Adrenal gland (tissue), 12 donors: ENCODE results near the gene RPTOR. TPM values are rescaled to one million over a fixed set of nuclear protein-coding genes. Genes with fewer than 3 reads are reported as not detected.

ENCODE experiments used
- DNase-seq, 7 donors: peaks; one replicate each; pipeline ENCODE4 v3.0.0-alpha.2; 2019 to 2020
- H3K27ac ChIP-seq, 5 donors: fragments of 200-600 bp; sonication (generic) in 4 of 5; 1 replicate in 3 of 5; 2 replicates in 2 of 5; pipeline versions ENCODE4 v1.5.1 to v1.8.0; 2016 to 2020; ENCODE audit warnings: mild to moderate bottlenecking in 1 of 5
- H3K27me3 ChIP-seq: fragments of 200-600 bp; 2 replicates; pipeline ENCODE4 v1.8.0; 2021
- H3K36me3 ChIP-seq, 2 donors: fragments of 200-600 bp; replicated peaks in 1 of 2; 1 replicate in 1 of 2; 2 replicates in 1 of 2; pipeline versions ENCODE4 v1.5.1 to v1.8.0; 2018 to 2022
- H3K4me1 ChIP-seq, 2 donors: fragments of 200-600 bp; replicated peaks in 1 of 2; 1 replicate in 1 of 2; 2 replicates in 1 of 2; pipeline versions ENCODE4 v1.5.1 to v1.8.0; 2018 to 2021
- H3K4me3 ChIP-seq, 4 donors: fragments of 200-600 bp; sonication (generic) in 3 of 4; one replicate each; pipeline ENCODE4 v1.5.1; 2016 to 2018
- H3K9me3 ChIP-seq, 3 donors: fragments of 200-600 bp; sonication (generic) in 1 of 3; replicated peaks in 1 of 3; 1 replicate in 2 of 3; 2 replicates in 1 of 3; pipeline versions ENCODE4 v1.5.1 to v1.8.0; 2016 to 2021
- CTCF ChIP-seq, 6 experiments: fragments of 450-650 bp in 4 of 6; fragments of 200-600 bp in 2 of 6; sonication (generic) in 1 of 6; IDR thresholded peaks; 1 replicate in 5 of 6; 2 replicates in 1 of 6; pipeline versions ENCODE4 v1.5.1 to v1.8.0; 2016 to 2021; ENCODE audit warnings: antibody characterized with exemption in 6 of 6, mild to moderate bottlenecking in 2 of 6, moderate library complexity in 1 of 6
- POLR2A ChIP-seq, 2 donors: fragments of 450-650 bp; IDR thresholded peaks; one replicate each; pipeline ENCODE4 v1.6.1; 2017; ENCODE audit warnings: antibody characterized with exemption in 2 of 2, mild to moderate bottlenecking in 2 of 2, moderate library complexity in 1 of 2
- WGBS, 4 donors: extraction: QIAGEN DNeasy Blood & Tissue Kit in 2 of 4; methylation state at CpG; one replicate each; pipeline versions ENCODE4 v1.1.5 to v1.1.7; 2013 to 2017; 5-methylcytosine and 5-hydroxymethylcytosine counted together
- intact Hi-C, 2 donors: fragments of 100-400 bp; cut with DNase I; formaldehyde crosslinking; loops; one replicate each; pipeline versions ENCODE4 v1.14.1 to v1.15.0; 2022 to 2023
- polyA plus RNA-seq, 3 donors: library from polyadenylated mRNA; stranded (reverse); fragments of 200-250 nt in 2 of 3; fragments of 350-450 nt in 1 of 3; fragmentation: Illumina TruSeq in 1 of 3; extraction: RNeasy Lipid Tissue Mini Kit (QIAGEN cat#74804) in 1 of 3; gene quantifications; one replicate each; pipeline ENCODE4 v1.2.3, GENCODE V29; 2013 to 2014
- total RNA-seq, 9 donors: library from RNA; depleted of rRNA in 4 of 9; stranded (reverse); fragments of >200 nt in 4 of 9; fragments of 120-200 nt in 1 of 9; fragmentation: NEBNext Ultra II Directional in 1 of 9; extraction: Animal tissue kit (Norgen Biotek cat#: 25700) in 1 of 9; gene quantifications; one replicate each; pipeline versions ENCODE4 v1.1.0 to v1.2.4, GENCODE V29; 2013 to 2023
- donor health status: healthy with polysubstance abuse.
- donor health status: Bipolar disorder and iron deficiency.
- donor health status: DM: yes; HTN: yes; CAD: no.
- donor health status: DM: no; HTN: no; CAD: no.
- donor health status: DM: no; HTN: no; CAD: no.
- donor health status: DM: yes; HTN: yes; CAD: no.

Gene RPTOR
- total and polyA plus RNA-seq, 12 donors = 9.7 to 53.3 (median 29.7) TPM

- intact Hi-C loops = no loop called here
- 2 to 12% (median 4%) methylated on average over 7 to 72 of the region's 72 CpGs for WGBS, 4 donors
- H3K4me3 ChIP-seq = peak overlapping the region in 1 of 4 donors; percentile 17
- peaks cover 14% of the 10 kb centered on the region for H3K27me3 ChIP-seq
- DNase-seq = no peak
- H3K9me3 ChIP-seq = no peaks in the 10 kb centered on the region
- H3K4me1 ChIP-seq = peaks cover 14 to 25% of the 10 kb centered on the region in 2 donors
- H3K27ac ChIP-seq = no peak overlapping the region
- no peak for TF ChIP-seq CTCF (IDR thresholded peaks at IDR 0.05)
- TF ChIP-seq POLR2A (IDR thresholded peaks at IDR 0.05) = no peak
- peaks cover 0 to 12% of the 10 kb centered on the region in 2 donors for H3K36me3 ChIP-seq
Measured at GRCh38 chr17:81003711-81004475, 459.3 kb downstream of the RPTOR start.

- Histone ChIP-seq H3K9me3 (peaks cover 0 to 3% (median 0%) of the 10 kb centered on the region in 3 donors), H3K4me1 (peaks cover 9 to 16% of the 10 kb centered on the region in 2 donors), H3K27ac (no peak overlapping the region), H3K4me3 (no peak overlapping the region), H3K36me3 (no peaks in the 10 kb centered on the region), H3K27me3 (peaks cover 14% of the 10 kb centered on the region)
- 62 to 72% (median 68%) methylated on average over 10 of the region's 10 CpGs for WGBS, 4 donors
- intact Hi-C loops = no loop called here
- TF ChIP-seq CTCF (IDR thresholded peaks at IDR 0.05) (no peak), POLR2A (IDR thresholded peaks at IDR 0.05) (no peak)
- no peak for DNase-seq
Measured at GRCh38 chr17:81006891-81007290, 462.3 kb downstream of the RPTOR start.

- WGBS, 4 donors = 58 to 81% (median 74%) methylated on average over 11 of the region's 11 CpGs
Measured at GRCh38 chr17:81008140-81008539, 463.5 kb downstream of the RPTOR start.

GRCh38 chr17:81009136-81009535 is 464.5 kb downstream of the RPTOR start:
- WGBS, 4 donors = 69 to 82% (median 80%) methylated on average over 11 to 14 of the region's 14 CpGs
- Histone ChIP-seq H3K36me3 (no peaks in the 10 kb centered on the region), H3K4me3 (no peak overlapping the region), H3K4me1 (peaks cover 4% of the 10 kb centered on the region in 2 donors), H3K27ac (no peak overlapping the region), H3K27me3 (peaks cover 3% of the 10 kb centered on the region), H3K9me3 (peaks cover 0 to 3% (median 0%) of the 10 kb centered on the region in 3 donors)
- DNase-seq = no peak
- no peak for TF ChIP-seq CTCF (IDR thresholded peaks at IDR 0.05)
- no peak for TF ChIP-seq POLR2A (IDR thresholded peaks at IDR 0.05)
- intact Hi-C loops = no loop called here

More at GRCh38 chr17:81008140-81008539, 463.5 kb downstream of the RPTOR start:
- H3K4me1 ChIP-seq = peaks cover 9 to 11% of the 10 kb centered on the region in 2 donors
- peaks cover 12% of the 10 kb centered on the region for H3K27me3 ChIP-seq
- peaks cover 0 to 3% (median 0%) of the 10 kb centered on the region in 3 donors for H3K9me3 ChIP-seq
- no peak for TF ChIP-seq POLR2A (IDR thresholded peaks at IDR 0.05)
- no peak for TF ChIP-seq CTCF (IDR thresholded peaks at IDR 0.05)
- H3K36me3 ChIP-seq = no peaks in the 10 kb centered on the region
- no peak overlapping the region for H3K4me3 ChIP-seq
- DNase-seq = no peak
- intact Hi-C loops = no loop called here
- no peak overlapping the region for H3K27ac ChIP-seq
